Left lung (tissue), 10 donors: ENCODE data around the gene HES7. TPM values are rescaled to one million over a fixed set of nuclear protein-coding genes. Genes with fewer than 3 reads are reported as not detected.
A peak's percentile ranks its signal among the peaks of the same experiment; 100 is the strongest.

ENCODE experiments used
- ATAC-seq: fragments of 200-7000 bp; cut with Tn5 transposase; one replicate; pipeline ENCODE4 v1.9.1; 2020; ENCODE audit warnings: moderate library complexity
- DNase-seq, 4 donors: peaks; one replicate each; pipeline ENCODE4 v3.0.0-alpha.2; 2013 to 2020
- H3K27ac ChIP-seq, 2 donors: fragments of 200-600 bp; sonication (generic) in 1 of 2; one replicate each; pipeline versions ENCODE4 v1.5.0 to v1.8.0; 2020 to 2021
- H3K27me3 ChIP-seq, 2 donors: fragments of 200-600 bp; sonication (generic) in 1 of 2; one replicate each; pipeline versions ENCODE4 v1.5.0 to v1.8.0; 2020 to 2021
- H3K36me3 ChIP-seq, 2 donors: fragments of 200-600 bp; sonication (generic) in 1 of 2; one replicate each; pipeline versions ENCODE4 v1.5.0 to v1.8.0; 2020 to 2021
- H3K4me1 ChIP-seq, 2 donors: fragments of 200-600 bp; one replicate each; pipeline ENCODE4 v1.8.0; 2021
- H3K4me3 ChIP-seq, 2 donors: fragments of 200-600 bp; sonication (generic) in 1 of 2; one replicate each; pipeline versions ENCODE4 v1.5.0 to v1.8.0; 2020 to 2021; ENCODE audit warnings: mild to moderate bottlenecking in 1 of 2
- H3K9me3 ChIP-seq, 2 donors: fragments of 200-600 bp; sonication (generic) in 1 of 2; one replicate each; pipeline versions ENCODE4 v1.5.0 to v1.8.0; 2020 to 2021
- intact Hi-C, 2 donors: fragments of 100-400 bp; cut with DNase I; formaldehyde crosslinking; loops; one replicate each; pipeline versions ENCODE4 v1.11.2 to v1.14.2; 2022
- polyA plus RNA-seq, 6 donors: library from polyadenylated mRNA; unstranded; fragments of 120-200 nt; gene quantifications; one replicate each; pipeline ENCODE4 v1.2.1, GENCODE V29; 2013; ENCODE audit not compliant: insufficient read length in 6 of 6
- total RNA-seq, 2 donors: library from RNA; stranded (reverse); fragmentation: NEBNext Ultra II Directional; extraction: Animal tissue kit (Norgen Biotek cat#: 25700); gene quantifications; one replicate each; pipeline ENCODE4 v1.2.1, GENCODE V29; 2021
- TF ChIP-seq, protein P1 (sequence below), 2 donors: fragments of 200-600 bp; sonication (generic) in 1 of 2; IDR thresholded peaks; one replicate each; pipeline versions ENCODE4 v1.5.0 to v1.8.0; 2021; ENCODE audit warnings: antibody characterized with exemption in 2 of 2
- donor health status: DM: no; HTN: yes; CAD: no.
- donor health status: DM: no; HTN: no; CAD: no.

HES7 gene
- total and polyA plus RNA-seq, 8 donors = 0.10 to 0.52 (median 0.20) TPM; not detected in 5

DNA sequence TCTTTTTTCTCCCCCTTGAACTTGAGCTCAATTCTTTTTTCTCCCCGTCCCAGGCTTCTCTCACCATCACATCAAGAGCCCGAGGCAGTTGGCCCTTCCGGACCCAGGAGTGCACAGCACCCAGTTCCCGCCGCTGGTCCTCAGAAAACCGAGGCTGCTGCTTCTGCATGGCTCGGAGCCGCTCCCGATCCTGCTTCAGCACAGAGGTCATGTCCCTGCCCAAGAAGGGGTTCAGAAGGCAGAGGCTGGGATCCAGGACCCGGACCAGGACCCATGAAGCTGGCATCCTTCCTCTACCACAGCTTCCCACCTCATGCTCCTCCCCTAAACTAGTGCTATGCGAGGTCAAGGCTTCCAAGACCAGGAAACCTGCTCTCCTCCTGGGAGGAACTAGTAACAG lies 17.8 kb upstream of the HES7 start:
- no peak overlapping the region for H3K4me3 ChIP-seq

DNA sequence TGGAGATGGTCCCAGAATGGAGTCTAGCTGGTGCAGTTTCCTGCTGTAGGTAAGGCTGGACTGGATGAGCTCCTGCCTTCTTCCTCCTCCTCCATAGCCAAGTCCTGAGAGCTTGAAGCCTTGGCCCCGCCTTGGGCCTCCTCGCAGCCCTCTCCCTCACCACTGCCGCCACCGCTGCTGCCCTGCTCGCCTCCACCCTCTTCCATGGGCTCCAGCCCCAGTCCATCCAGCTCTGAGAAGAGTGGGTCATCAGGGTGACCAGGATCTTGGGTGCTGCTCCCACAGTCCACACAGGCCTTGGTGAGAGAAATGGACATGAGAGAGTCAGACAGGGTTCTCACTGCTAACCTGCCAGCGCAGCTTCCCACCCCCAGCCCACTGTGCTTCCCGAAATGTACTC lies 17.1 kb upstream of the HES7 start:
- ATAC-seq (no peak), DNase-seq (peak in 1 of 4 donors; percentile 53)
- Histone ChIP-seq H3K4me1 (peaks cover 6 to 29% of the 10 kb centered on the region in 2 donors), H3K9me3 (no peaks in the 10 kb centered on the region), H3K27ac (no peak overlapping the region), H3K27me3 (no peaks in the 10 kb centered on the region), H3K4me3 (no peak overlapping the region), H3K36me3 (peaks cover 10 to 69% of the 10 kb centered on the region in 2 donors)
- intact Hi-C loops = no loop called here
- TF ChIP-seq, protein P1, sequence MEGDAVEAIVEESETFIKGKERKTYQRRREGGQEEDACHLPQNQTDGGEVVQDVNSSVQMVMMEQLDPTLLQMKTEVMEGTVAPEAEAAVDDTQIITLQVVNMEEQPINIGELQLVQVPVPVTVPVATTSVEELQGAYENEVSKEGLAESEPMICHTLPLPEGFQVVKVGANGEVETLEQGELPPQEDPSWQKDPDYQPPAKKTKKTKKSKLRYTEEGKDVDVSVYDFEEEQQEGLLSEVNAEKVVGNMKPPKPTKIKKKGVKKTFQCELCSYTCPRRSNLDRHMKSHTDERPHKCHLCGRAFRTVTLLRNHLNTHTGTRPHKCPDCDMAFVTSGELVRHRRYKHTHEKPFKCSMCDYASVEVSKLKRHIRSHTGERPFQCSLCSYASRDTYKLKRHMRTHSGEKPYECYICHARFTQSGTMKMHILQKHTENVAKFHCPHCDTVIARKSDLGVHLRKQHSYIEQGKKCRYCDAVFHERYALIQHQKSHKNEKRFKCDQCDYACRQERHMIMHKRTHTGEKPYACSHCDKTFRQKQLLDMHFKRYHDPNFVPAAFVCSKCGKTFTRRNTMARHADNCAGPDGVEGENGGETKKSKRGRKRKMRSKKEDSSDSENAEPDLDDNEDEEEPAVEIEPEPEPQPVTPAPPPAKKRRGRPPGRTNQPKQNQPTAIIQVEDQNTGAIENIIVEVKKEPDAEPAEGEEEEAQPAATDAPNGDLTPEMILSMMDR (IDR thresholded peaks at IDR 0.05) = no peak

More for the DNA sequence above, 17.8 kb upstream of the HES7 start:
- ATAC-seq (no peak), DNase-seq (peak in 1 of 4 donors; percentile 41)
- TF ChIP-seq, protein P1 (IDR thresholded peaks at IDR 0.05) = no peak
- Histone ChIP-seq H3K36me3 (peaks cover 14 to 76% of the 10 kb centered on the region in 2 donors), H3K4me1 (peaks cover 6 to 29% of the 10 kb centered on the region in 2 donors), H3K27ac (no peak overlapping the region), H3K27me3 (no peaks in the 10 kb centered on the region), H3K9me3 (no peaks in the 10 kb centered on the region)
- intact Hi-C loops = no loop called here

DNA sequence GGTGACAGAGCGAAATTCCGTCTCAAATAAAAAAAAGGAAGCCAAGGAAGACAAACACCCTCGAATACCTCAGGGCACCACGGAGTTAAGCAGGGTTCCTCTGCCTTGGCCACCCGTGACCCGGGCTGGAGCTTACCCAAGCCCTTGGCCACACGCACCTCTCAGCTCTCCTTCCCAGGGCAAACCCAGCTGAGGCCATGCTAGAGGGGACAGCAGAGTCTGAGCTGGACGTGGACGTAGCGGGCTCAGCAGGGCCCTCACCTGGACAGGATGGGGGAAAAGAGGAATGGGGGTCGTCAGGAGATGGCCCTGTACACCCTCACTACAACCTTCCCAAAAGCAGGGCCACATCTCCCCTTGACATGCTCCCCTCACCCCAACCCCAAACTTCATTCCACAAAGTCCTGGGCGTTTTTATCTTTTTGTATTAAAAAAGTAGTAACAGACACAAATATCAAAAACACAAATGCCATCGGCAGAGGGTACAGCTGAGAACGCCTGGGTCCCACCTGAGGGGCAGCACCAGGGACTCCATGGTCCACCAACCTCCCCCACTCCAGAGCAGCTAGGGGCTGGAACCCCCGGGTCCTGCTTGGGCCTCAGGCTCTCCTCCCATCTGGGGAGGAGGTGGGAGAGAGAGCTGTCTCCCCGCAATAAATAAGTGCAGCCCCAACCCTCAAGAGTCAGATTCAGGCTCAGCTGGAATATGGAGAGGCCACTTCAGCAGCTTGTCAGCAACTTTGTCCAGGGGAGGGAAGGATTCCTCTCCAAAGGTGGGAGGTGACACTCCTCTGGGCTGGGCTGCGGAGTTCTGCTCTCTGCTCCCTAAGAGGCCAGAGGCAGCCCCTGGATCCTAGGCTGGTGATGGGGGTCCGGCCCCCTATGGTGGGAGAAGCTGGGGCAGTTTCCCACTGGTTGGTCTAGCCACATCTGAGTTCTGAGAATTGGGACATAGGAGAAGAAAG lies 16.4 kb upstream of the HES7 start:
- DNase-seq = peak in 2 of 4 donors; percentile 40 to 48
- no peaks in the 10 kb centered on the region for H3K27me3 ChIP-seq
- peak overlapping the region; percentile 70 to 88 for H3K27ac ChIP-seq
- H3K4me3 ChIP-seq = no peak overlapping the region
- intact Hi-C loops = no loop called here
- TF ChIP-seq, protein P1 (IDR thresholded peaks at IDR 0.05) = no peak
- H3K36me3 ChIP-seq = peaks cover 6 to 62% of the 10 kb centered on the region in 2 donors
- H3K9me3 ChIP-seq = no peaks in the 10 kb centered on the region
- no peak for ATAC-seq
- peaks cover 6 to 29% of the 10 kb centered on the region in 2 donors for H3K4me1 ChIP-seq

DNA sequence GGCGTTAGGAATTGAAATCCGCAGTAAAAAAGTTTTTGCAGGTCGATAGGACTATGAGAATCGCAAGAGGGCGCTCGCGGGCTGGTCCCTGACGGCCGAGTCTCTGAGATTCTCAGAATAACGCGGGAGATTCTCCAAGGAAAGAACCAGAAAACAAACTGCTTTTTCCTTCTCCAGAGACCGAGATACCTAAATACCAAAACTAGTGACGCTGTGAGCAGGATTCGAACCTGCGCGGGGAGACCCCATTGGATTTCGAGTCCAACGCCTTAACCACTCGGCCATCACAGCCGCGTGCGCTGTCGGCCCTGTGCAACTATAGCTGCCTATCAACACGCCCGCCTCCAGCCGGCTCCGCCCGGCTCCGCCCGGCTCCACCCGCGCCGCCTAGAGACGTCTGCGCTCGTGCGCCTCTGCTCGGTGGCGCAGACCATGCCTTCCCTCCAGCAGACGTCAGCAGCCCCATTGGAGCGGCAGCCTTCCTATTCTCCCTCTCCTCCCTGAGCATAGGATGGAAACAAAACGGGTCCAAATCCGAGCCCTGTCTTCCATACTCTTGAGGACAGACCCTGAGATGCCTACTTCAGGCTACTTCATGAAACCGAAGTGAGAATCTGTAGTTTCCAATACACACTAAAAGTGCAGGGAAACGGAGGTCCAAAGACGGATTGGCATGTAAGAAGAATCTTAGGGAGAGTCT lies 14.9 kb upstream of the HES7 start:
- intact Hi-C loops = no loop called here

More for the DNA sequence above, 14.9 kb upstream of the HES7 start:
- H3K36me3 ChIP-seq = peaks cover 0 to 47% of the 10 kb centered on the region in 2 donors
- DNase-seq = peak; percentile 96 to 98 (median 96)
- peak overlapping the region in 1 of 2 donors; percentile 6 for H3K4me3 ChIP-seq
- H3K27ac ChIP-seq = peak overlapping the region; percentile 70 to 88
- TF ChIP-seq, protein P1 (IDR thresholded peaks at IDR 0.05) = peak; percentile 82 to 89
- H3K27me3 ChIP-seq = no peaks in the 10 kb centered on the region
- no peaks in the 10 kb centered on the region for H3K9me3 ChIP-seq
- ATAC-seq = peak; percentile 94
- peaks cover 6 to 29% of the 10 kb centered on the region in 2 donors for H3K4me1 ChIP-seq
